ENCODE measurements around the gene TMEM161A.

GRCh38 chr19:19103167-19103566, 35.1 kb downstream of the TMEM161A start:
- no peak for TF ChIP-seq CTCF (IDR thresholded peaks at IDR 0.05 in 2 of 3, conservative IDR thresholded peaks at IDR 0.05 in 1 of 3; ENCODE audit: insufficient read depth in 2 of 3, low read depth in 1 of 3, low read length in 3 of 3)
- no peak for TF ChIP-seq RAD21 (CRISPR knock-in tag; conservative IDR thresholded peaks at IDR 0.05 in 1 of 2, IDR thresholded peaks at IDR 0.05 in 1 of 2)
- TF ChIP-seq REST (IDR thresholded peaks at IDR 0.05; ENCODE audit: borderline replicate concordance): no peak
- TF ChIP-seq REST (CRISPR knock-in tag; IDR thresholded peaks at IDR 0.05; ENCODE audit: low read depth): no peak
- no peak for TF ChIP-seq MGA (IDR thresholded peaks at IDR 0.05)
- no peak for TF ChIP-seq ZC3H4 (CRISPR knock-in tag; IDR thresholded peaks at IDR 0.05; ENCODE audit: borderline replicate concordance)
